ENCODE results near the gene PLCB2.

Gene PLCB2

DNA sequence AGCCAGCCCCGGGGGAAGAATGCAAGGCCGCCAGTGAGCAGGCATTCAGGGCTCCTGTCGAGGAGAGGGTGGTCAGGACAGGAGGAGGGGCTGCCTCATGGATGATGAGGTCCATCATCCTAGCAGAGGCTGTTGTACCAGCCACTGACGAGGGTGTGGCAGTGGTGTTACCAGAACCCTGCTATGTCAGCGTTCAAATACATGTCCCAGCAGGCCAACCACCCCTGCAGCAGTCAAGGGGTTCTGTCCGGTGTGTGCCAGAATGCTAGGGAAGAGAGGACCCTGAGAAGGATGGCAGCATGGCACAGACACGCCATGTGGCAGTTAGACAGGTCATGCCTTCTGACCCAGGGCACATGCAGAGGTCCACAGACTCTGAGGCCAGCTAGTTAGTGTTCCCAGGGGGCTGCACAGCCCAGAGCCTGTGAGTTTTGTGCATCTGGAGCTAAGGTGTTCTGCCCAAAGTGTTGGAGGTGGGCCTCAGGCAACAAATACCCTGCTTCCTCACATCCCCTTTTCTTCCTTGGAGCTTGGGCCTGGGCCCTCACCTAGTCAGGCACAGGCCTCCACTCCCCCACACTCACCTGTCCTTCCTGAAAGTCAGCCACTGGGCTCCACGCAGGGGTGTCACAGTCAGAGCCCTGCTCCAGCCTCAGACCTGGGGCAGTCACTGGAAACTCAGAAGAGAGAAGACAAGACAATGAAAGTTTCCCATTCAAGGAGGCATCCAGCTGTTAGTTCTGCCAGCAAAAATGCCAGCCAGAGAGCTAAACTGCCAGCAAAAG lies 61.0 kb downstream of the PLCB2 start:
- H3K27ac Mint-ChIP-seq, result no peak overlapping the region
- peaks cover 30% of the 10 kb centered on the region for H3K27me3 Mint-ChIP-seq (ENCODE audit: low read depth)
- H3K9me3 Mint-ChIP-seq, result no peaks in the 10 kb centered on the region
- no peak overlapping the region for H3K4me3 Mint-ChIP-seq
- peaks cover 5% of the 10 kb centered on the region for H3K4me1 Mint-ChIP-seq (ENCODE audit: low read depth)
- no peaks in the 10 kb centered on the region for H3K36me3 Mint-ChIP-seq (ENCODE audit: low read depth)

DNA sequence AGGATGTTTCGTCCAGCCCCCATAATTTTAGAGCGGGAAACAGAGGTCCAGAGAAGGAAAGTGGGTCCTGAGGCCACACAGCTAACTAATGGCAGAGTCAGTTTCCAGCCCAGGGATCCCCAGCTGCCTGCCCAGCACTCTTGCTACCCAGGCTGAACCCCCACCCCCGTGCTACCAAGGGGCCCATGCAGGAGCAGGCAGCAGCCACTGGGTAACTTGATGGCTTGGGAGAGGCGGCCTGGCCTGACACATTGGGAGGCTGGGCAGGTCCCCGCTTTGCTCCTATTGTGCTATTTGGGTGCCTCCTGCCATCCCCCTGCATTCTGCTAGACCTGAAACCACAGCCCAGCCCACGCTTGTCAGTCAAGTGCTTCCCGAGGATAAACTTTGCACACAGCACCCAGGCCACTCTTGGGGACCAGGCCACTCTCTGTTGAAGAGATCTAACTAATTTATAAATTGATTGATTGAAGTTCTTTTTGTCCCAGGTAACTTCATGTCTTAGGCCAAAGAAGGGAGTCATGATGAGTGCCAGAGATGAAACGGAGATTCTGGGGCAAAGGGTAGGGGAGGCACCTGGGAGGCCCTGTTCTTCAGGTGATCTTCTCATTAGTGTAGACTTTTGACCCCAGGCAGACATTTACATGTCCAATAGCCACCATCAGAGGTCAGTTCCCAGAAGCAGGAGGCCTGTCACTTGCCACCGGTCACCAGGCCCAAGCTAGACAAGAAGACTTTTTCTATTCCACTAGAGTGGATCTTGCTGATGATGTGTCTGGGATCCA lies 61.9 kb downstream of the PLCB2 start:
- Mint-ChIP-seq H3K4me1 (ENCODE audit: low read depth) (peaks cover 5% of the 10 kb centered on the region), H3K27ac (no peak overlapping the region), H3K4me3 (no peak overlapping the region), H3K36me3 (ENCODE audit: low read depth) (no peaks in the 10 kb centered on the region), H3K27me3 (ENCODE audit: low read depth) (peaks cover 22% of the 10 kb centered on the region), H3K9me3 (no peaks in the 10 kb centered on the region)

DNA sequence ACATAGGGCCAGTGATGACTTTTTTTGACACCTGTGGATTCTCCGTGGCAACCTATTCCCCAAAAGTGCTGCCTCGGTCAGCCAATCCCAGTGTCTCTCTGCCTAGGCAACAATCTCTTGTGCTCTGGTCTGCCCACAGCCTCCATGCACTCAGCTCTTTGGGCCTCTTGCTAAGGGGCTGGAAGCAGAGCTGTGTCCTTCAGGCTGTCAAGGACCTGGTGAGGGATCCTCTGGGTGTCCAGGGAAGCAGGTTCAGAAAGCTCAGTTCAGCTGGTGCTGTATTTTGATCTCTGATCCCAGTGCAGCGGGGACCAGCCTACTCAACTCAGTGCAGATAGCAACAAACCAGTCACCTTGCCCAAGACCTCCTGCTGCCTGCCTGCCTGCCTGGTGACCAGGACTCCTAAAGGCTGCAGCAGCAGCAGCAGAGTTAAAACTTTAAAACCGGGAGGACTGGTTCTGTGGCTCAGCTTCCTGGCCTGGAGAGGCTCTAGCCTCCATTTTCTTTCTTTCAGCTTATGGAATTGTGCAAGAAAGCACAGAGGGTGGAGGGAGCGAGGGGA lies 62.7 kb downstream of the PLCB2 start:
- Mint-ChIP-seq H3K4me3 (no peak overlapping the region), H3K4me1 (ENCODE audit: low read depth) (peaks cover 5% of the 10 kb centered on the region), H3K27me3 (ENCODE audit: low read depth) (peaks cover 16% of the 10 kb centered on the region), H3K9me3 (no peaks in the 10 kb centered on the region), H3K36me3 (ENCODE audit: low read depth) (no peaks in the 10 kb centered on the region), H3K27ac (no peak overlapping the region)

DNA sequence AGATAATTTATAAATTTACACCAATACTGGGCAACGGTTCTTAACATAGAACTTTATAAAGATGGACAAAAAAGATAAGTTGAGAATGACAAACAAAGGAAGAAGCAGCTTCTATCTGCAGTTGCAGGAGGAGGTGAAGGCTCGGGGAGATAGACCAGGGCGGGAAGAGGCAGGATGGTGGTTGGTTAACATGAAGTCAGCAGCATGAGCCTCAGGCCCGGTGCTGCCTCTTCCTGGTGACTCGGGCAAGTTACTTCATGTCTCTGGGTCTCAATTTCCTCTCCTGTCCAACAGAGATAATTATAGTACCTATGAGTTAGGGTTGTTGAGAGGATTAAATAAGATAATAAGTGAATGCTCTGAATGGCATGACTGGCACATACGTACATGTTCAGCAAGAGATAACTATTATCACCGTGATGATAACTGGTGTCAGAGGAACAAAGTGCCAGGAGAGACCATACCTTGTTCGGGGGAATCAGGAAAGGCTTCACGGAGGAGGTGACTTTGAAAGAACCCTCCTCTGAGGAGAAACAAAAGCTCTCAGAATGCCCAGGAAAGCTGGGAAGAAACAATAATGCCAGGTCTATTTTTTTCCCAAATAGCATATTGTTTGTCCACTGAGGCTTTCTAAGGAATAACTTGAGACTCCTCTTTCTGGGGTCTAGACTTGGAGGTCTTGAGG lies 64.5 kb downstream of the PLCB2 start:
- H3K27me3 Mint-ChIP-seq (ENCODE audit: low read depth), result peaks cover 22% of the 10 kb centered on the region
- H3K36me3 Mint-ChIP-seq (ENCODE audit: low read depth), result no peaks in the 10 kb centered on the region
- H3K4me3 Mint-ChIP-seq, result no peak overlapping the region
- H3K27ac Mint-ChIP-seq, result no peak overlapping the region
- H3K4me1 Mint-ChIP-seq (ENCODE audit: low read depth), result peaks cover 8% of the 10 kb centered on the region
- H3K9me3 Mint-ChIP-seq, result no peaks in the 10 kb centered on the region

DNA sequence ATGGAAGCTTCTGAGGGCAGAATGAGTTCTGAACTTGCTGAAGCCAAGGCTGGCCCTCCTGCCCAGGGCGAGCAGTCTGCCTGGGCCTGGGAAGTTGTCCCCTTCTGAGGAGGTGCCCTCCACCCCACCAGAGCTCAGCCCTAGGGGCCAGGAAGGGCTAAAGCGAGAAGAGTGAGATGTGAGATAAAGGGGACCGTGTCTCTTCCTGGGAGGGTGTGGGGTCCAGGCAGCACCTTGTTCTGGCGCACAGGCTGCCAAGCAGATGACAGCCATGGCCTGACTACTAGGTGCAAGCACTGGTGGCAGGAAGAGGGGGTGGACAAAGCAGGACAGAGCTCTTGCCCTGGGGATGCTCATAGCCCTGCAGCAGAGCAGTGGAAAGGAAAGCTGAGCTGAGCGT lies 65.1 kb downstream of the PLCB2 start:
- H3K4me3 Mint-ChIP-seq, result no peak overlapping the region
- H3K9me3 Mint-ChIP-seq, result no peaks in the 10 kb centered on the region
- peaks cover 29% of the 10 kb centered on the region for H3K27me3 Mint-ChIP-seq (ENCODE audit: low read depth)
- peaks cover 11% of the 10 kb centered on the region for H3K4me1 Mint-ChIP-seq (ENCODE audit: low read depth)
- no peaks in the 10 kb centered on the region for H3K36me3 Mint-ChIP-seq (ENCODE audit: low read depth)
- no peak overlapping the region for H3K27ac Mint-ChIP-seq

DNA sequence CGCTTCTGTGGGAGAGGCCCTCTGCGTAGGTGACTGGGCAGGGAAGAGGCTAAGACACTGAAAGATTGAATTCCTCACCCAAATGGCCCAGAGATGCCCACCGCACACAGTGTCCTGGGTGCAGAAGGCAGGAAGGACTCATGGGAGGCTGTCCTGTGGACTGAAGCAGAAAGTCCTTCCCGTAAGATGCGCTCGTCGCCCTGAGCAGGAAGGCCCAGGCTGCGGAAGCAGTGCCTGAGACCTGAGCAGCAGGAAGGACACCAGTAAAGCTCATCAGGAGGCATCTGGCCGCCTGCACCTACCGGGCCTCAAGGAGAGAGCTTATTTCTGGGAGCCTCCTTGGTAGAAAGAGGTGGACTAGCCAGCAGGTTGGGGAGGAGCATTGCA lies 65.5 kb downstream of the PLCB2 start:
- Mint-ChIP-seq H3K27me3 (ENCODE audit: low read depth) (peaks cover 30% of the 10 kb centered on the region), H3K36me3 (ENCODE audit: low read depth) (no peaks in the 10 kb centered on the region), H3K27ac (no peak overlapping the region), H3K4me1 (ENCODE audit: low read depth) (peaks cover 11% of the 10 kb centered on the region), H3K9me3 (no peaks in the 10 kb centered on the region), H3K4me3 (no peak overlapping the region)

DNA sequence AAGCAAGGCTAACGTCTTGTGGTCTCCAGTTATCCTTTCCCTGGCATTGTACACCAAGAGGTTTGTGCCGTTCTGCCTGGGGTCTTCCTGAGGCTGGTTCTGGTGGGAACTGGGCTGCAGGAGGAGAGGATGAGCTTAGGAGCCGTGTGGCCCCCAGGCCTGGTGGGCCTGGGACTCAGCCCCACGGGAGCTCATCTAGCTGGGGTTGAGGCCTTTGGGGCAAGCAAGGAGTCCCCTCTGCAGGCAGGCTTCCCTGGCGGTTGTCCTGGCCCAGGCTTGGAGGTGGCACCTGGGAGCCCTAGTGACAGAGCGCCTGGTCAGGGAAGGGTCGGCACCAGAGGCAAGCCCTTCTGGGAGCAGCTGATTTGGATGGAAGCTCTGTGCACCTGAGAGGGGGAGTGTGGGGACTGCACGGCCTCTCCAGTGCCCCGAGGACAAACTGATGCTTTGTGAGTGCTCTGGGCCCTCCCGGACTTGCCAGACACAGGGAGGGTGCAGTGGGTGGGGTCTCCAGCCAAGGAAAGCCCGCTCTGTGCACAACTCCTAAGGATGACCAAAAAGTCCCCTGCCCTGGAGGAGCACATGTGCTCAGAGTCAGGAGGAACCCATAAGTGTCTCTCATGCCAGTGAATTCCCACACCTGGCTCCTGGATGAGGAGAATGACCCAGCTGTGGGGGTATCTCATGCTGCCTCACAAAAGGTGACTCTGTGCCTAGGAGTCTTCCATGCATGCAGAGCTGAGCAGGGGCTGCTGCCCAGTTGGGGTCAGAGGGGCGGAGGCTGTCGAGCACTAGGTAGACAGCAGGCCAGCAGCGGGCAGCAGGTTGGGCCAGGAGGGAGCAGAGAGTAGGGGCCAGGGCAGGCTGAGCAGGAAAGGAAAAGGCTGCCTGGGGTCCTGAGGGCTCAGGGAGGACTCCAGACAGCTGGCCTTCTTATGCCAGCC lies 66.2 kb downstream of the PLCB2 start:
- Mint-ChIP-seq H3K9me3 (no peaks in the 10 kb centered on the region), H3K27ac (no peak overlapping the region), H3K27me3 (ENCODE audit: low read depth) (peaks cover 33% of the 10 kb centered on the region), H3K4me1 (ENCODE audit: low read depth) (peaks cover 11% of the 10 kb centered on the region), H3K36me3 (ENCODE audit: low read depth) (no peaks in the 10 kb centered on the region), H3K4me3 (no peak overlapping the region)

DNA sequence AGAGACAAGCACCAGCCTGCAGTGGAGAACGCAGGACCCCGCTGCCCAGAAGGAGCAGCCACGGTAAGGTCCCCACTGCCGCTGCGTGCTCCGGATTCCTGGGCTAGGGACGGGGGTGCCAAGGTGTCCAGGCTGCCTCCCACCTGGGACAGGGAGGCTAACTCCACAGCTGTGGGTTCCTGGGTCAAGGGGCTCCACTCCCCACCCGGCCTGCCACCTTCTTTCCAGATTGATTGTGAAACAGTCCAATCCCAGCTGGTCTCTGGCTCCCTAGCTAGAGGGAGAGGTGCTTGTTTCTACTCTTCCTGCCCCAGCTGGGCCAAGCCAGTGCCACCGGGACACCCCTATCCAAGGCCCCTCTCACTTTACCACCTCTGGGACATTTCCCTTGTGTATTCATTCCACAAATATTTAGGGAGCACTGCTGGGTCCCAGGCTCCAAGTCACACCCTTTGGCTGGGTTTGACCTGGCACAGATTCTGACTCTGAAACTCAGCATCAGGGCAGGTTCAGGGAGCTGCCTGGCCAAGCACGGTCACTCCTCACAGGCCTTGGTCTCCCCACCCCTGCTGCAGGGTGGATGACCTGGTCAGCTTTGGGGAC lies 67.0 kb downstream of the PLCB2 start:
- Mint-ChIP-seq H3K4me3 (no peak overlapping the region), H3K36me3 (ENCODE audit: low read depth) (no peaks in the 10 kb centered on the region), H3K4me1 (ENCODE audit: low read depth) (peaks cover 11% of the 10 kb centered on the region), H3K27me3 (ENCODE audit: low read depth) (peaks cover 30% of the 10 kb centered on the region), H3K9me3 (no peaks in the 10 kb centered on the region), H3K27ac (no peak overlapping the region)

DNA sequence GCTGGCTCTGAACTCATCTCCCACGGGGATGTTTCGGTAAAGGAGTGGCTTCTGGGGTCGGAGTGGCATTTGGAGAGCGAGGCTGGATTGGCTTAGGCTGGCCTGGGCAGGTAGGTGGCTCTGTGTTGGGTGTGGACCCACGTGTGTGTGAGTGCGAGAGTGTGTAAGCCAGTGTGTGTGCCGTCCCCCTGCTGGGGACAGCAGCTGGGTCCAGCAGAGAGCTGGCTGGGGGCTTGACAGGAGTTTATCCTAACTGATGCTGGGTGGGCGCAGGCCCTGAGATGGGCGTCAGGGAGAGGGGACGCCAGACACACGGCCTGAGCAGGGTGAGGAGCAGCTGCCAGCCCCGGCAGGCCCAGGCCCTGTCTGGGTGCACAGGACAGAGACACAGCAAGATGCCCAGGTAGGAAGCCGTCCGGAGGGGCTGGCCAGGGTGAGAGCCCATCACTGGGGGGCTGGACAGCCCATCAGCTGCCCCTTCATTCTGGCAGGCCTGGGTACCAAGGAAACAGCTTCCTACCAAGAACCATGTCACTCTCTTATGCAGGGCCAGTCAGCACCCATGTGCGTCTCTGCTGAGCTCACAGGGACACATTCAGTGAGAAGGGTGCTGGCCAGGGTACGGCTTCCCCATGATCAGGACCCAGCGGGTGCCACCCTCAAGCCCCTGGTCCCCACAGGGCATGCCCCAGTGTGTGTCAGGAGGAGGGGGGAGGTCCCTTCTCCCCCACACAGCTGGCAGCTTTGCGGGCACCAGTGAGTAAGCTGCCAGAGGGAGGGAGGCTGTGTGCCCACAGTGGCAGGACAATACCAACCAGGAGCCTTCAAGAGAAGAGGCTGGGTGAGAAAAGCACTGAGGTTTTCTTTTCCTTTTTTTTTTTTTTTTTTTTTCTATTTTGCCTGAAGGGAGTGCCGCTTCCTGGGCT lies 67.8 kb downstream of the PLCB2 start:
- no peaks in the 10 kb centered on the region for H3K36me3 Mint-ChIP-seq (ENCODE audit: low read depth)
- H3K27me3 Mint-ChIP-seq (ENCODE audit: low read depth), result peaks cover 30% of the 10 kb centered on the region
- peaks cover 11% of the 10 kb centered on the region for H3K4me1 Mint-ChIP-seq (ENCODE audit: low read depth)
- H3K27ac Mint-ChIP-seq, result no peak overlapping the region
- no peak overlapping the region for H3K4me3 Mint-ChIP-seq
- H3K9me3 Mint-ChIP-seq, result no peaks in the 10 kb centered on the region

DNA sequence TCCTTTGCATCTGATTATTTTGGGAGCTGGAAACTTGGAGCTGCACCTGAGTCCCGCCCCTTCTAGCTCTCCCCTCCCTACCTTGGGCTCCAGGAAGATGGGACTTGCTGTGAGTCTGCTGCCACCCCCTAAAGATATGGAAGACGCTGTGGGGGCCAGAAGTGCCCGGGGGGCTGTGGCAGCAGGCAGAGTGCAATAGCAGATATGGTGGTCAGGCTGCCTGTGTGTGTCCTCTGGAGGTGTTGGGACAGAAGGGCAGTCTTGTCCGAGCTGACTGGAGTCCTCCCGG lies 68.4 kb downstream of the PLCB2 start:
- Mint-ChIP-seq H3K27me3 (ENCODE audit: low read depth) (peaks cover 30% of the 10 kb centered on the region), H3K4me3 (no peak overlapping the region), H3K4me1 (ENCODE audit: low read depth) (peaks cover 11% of the 10 kb centered on the region), H3K27ac (no peak overlapping the region), H3K9me3 (no peaks in the 10 kb centered on the region), H3K36me3 (ENCODE audit: low read depth) (no peaks in the 10 kb centered on the region)

DNA sequence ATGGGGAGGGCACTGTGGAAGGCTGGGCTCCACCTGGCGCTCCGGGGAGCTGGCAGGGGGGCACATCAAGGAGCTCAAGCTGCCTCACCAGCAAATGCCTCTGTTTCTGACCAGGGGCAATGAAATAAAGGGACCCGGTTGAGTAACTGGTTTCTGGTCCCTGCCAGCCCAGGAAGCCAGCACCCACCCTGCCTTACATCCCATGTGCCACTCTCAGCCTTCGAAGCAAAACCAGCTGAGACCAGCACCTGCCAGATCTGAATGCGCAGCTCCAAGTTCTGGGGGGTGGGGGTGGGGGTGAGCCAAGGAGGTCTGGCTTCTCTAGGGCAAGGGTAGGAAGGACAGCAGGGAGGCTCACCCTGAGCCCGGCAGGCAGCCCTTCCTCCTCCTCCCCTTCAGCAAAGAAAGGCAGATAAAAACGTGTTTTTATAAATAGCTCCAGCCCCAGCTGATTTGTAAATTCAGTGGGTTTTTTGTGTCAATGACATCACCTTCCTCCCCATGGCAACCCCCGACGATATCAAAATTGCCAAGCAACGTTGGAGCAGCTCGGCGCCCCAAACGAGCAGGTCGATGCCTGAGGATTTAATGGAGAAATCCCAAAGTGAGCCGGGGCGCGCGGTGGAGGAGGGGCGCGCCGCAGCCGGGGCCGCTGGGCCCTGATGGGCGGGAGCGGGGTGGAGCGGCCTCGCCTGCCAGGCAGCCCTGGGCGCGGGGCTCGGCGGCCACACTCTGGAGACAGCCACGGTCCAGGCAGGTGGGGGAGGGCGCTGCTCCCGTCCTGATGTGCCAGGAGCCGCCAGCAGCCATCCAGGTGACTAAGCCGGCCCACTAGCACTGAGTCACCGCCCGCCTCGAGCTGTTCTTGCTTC lies 69.0 kb downstream of the PLCB2 start, which contains the start of gene PAK6:
PAK6 (plus strand) TSS at position 532 of the 872 bp plus-strand sequence. CDS start 25,723 bp downstream, outside the sequence.
- Mint-ChIP-seq H3K36me3 (ENCODE audit: low read depth) (no peaks in the 10 kb centered on the region), H3K9me3 (no peaks in the 10 kb centered on the region), H3K27me3 (ENCODE audit: low read depth) (peaks cover 30% of the 10 kb centered on the region), H3K4me3 (no peak within 1 kb of the TSS), H3K27ac (no peak within 1 kb of the TSS), H3K4me1 (ENCODE audit: low read depth) (peaks cover 11% of the 10 kb centered on the region)

All from T-helper 1 cell treated with Interleukin-12 subunit alpha and Interleukin-12 subunit beta and Interleukin-4 antibody, amounts not matched to agents 30 μg/mL and 1 μg/mL, for 36 hours (primary cell).